Prostate gland (tissue), 2 donors: Measurements from ENCODE around the gene ABTB1.

Source experiments
- POLR2A ChIP-seq: fragments of 450-650 bp; IDR thresholded peaks from one replicate; pipeline ENCODE4 v1.6.1; 2016; ENCODE audit warnings: antibody characterized with exemption, mild to moderate bottlenecking
- POLR2AphosphoS5 ChIP-seq: sonication (generic); formaldehyde crosslinking; IDR thresholded peaks from one replicate; pipeline ENCODE4 v1.6.1; 2017; ENCODE audit warnings: antibody characterized with exemption
- TF ChIP-seq, protein P1 (sequence below), 4 experiments: fragments of 200-600 bp in 2 of 4; fragments of 450-650 bp in 2 of 4; sonication (generic) in 2 of 4; IDR thresholded peaks; 1 replicate in 3 of 4; 2 replicates in 1 of 4; pipeline ENCODE4 v1.5.1; 2016 to 2019; ENCODE audit warnings: antibody characterized with exemption in 4 of 4, mild to moderate bottlenecking in 2 of 4, moderate library complexity in 2 of 4

DNA sequence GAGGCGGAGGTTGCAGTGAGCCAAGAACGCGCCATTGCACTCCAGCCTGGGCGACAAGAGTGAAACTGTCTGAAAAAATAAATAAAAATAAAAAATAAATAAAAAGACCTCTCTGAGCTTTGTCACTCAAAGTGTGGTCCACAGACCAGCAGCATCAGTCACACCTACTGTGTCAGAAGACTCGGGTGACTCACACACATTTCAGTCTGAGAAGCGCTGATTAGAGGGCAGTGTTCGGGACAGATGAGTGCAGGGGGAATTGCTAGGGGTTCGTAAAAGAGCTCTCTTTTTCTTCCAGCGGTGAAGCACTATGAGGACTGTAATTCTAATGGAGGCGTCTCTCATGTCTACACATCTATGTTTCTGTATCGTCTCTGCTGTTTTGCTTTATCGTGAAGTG, 38.1 kb upstream of the ABTB1 start:
- TF ChIP-seq, protein P1, sequence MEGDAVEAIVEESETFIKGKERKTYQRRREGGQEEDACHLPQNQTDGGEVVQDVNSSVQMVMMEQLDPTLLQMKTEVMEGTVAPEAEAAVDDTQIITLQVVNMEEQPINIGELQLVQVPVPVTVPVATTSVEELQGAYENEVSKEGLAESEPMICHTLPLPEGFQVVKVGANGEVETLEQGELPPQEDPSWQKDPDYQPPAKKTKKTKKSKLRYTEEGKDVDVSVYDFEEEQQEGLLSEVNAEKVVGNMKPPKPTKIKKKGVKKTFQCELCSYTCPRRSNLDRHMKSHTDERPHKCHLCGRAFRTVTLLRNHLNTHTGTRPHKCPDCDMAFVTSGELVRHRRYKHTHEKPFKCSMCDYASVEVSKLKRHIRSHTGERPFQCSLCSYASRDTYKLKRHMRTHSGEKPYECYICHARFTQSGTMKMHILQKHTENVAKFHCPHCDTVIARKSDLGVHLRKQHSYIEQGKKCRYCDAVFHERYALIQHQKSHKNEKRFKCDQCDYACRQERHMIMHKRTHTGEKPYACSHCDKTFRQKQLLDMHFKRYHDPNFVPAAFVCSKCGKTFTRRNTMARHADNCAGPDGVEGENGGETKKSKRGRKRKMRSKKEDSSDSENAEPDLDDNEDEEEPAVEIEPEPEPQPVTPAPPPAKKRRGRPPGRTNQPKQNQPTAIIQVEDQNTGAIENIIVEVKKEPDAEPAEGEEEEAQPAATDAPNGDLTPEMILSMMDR (IDR thresholded peaks at IDR 0.05) = no peak
- TF ChIP-seq POLR2AphosphoS5 (no peak), POLR2A (no peak)
